Embryonic facial prominence (tissue), 1 donor: ENCODE data around the gene CIROP.

Experiments
- DNase-seq: peaks from one replicate; pipeline ENCODE4 v3.0.0-alpha.2; 2016; ENCODE audit errors: extremely low spot score

Gene CIROP

GRCh38 chr14:23104591-23105347 is at the start of gene CIROP:
CIROP (minus strand) TSS chr14:23104989; CDS start chr14:23104920, 69 bp downstream.
- no peak for DNase-seq

- DNase-seq, result peak; percentile 67
These were observed 49.3 kb upstream of the CIROP start for GRCh38 chr14:23153851-23154796.

- no peak for DNase-seq
These were observed 46.6 kb upstream of the CIROP start for GRCh38 chr14:23151342-23151741.

GRCh38 chr14:23149745-23150144 is 45.0 kb upstream of the CIROP start:
- no peak for DNase-seq

DNA sequence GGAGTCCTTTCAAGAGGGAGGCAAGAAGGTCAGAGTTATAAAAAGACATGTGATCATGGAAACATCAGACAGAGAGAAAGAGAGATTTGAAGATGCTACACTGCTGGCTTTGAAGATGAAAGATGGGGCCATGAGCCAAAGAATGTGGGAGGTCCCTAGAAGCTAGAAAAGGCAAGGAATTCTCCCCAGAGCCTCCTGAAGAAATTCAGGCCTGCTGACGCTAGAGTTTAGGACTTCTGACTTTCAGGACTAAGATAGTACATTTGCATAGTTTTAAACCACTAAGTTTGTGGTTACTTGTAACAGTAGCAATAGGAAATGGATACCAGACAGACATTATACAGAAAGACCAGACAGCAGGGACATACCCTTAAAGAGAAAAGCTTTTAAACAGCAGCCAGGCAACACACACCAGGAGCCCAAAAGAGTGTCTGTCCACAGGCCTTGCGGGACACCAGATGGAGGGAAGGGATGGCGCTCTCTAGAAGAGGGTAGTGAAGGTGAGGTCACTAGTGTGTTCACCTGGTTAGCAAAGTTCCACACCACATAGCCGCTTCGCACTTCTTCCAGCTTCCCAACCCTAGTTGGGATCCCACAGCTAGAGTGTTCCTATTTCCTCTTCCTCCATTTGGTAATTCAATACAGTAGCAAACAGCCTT is 43.9 kb upstream of the CIROP start:
- no peak for DNase-seq

DNA sequence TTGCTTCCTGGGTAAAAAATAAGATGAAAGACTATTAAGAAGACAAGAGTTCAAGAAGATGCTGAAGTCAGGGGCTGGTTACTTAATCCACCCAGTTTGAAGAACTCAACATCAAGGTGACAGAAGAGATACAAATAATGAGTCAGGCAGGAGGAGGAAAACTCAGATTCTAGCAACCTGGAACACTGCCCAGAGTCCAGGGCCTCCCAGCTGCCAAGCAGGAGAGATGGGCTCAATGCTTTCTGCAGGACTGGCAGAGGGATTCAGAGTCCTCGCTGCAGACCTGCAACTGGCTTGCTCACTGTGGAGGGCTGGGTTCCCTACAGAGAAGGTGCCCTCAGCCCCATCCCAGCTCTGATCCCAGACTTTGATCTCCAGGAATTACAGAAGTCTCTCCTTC is 42.9 kb upstream of the CIROP start:
- DNase-seq, result no peak

- DNase-seq, result no peak
These were observed 42.2 kb upstream of the CIROP start for GRCh38 chr14:23146980-23147379.

DNA sequence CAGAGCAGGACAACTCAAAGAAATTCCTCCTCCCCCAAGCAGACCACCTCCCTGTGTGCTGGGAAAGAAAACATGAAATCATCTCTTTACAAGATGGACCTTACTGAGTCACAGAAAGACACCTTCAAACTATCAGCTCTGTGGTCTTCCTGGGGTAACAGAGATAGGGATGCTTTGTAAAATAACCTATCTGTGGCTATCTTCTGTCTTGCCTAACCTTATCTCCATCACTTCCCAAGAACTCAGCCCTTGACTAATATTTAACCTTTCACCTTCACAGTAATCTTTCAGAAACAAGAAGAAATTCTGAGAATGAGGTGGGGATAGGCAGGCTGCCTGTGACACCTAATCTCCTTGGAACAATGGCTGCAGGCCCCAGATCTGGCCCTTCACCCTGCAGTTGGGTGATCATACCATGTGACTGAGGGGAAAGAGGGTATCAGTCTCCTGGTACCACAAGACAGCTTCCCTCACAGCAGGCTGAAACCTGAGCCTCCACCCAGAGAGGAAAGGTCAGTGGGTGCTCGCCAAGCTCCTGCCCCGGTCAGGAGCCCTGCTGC is 41.6 kb upstream of the CIROP start:
- no peak for DNase-seq

DNA sequence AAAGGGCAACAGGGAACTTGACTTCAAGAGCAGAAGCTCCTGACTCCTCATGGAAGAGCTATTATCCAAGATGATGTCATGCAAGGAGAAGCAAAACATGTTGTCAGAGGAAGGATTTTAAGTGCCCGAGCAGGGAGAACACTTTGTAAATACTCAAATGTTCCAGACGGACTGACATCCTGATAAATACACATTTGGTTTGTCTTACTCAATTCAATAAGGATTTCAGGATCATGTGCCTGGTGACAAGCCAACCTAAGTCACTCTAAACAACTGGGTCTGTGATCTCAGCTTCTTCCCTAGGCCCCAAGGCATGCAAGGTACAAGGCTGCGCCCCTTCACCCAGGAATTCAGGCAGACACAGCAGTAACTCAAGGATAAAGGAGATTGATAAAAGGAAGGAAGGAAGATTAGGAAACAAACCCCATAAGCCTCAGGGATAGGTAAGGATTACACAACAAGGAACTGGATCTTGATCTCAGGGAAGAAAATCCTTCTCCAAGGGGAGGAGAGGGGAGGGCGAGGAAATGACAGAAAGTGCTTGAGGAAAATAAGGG is 41.1 kb upstream of the CIROP start:
- no peak for DNase-seq

- DNase-seq, result no peak
These were observed 39.1 kb upstream of the CIROP start for GRCh38 chr14:23143911-23144310.

DNA sequence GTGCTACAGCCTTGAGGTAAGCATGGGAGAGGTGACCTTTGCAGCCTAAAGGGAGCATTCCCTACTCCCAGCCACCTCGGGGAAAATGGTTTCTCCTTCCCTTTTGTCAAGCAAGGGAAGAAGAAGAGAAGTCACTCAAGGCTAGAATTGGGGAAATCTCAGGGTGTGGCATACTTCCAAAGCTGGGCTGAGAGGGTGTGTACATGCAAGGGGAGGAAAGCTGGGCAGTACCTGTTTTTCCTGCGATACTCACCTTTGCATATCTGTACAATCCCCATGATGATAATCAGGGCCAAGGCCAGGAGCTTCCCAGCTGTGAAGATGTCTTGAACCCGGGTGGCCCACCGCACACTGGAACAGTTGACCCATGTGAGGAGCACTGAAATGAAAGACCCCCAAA is 38.0 kb upstream of the CIROP start:
- DNase-seq, result no peak

GRCh38 chr14:23141706-23142444 is 37.1 kb upstream of the CIROP start:
- no peak for DNase-seq

DNA sequence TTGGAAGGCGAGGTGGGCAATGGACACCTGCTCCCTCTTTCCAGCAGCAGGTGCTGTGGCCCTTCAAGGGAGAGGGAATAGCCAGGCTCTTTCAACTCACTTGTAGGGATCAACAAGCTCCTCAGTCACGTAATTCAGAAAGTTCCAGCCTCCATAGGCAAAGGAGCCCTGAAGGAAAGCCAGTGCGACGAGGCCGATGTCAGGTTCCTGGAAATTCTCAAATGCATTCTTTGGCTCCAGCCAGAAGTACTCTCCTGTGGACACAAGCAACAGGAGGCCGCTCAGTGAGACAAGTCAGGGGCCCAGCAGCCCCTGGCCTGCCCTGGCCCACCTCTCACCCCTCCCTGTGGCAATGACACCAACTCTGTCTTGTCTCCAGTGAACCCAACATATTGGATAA is 35.6 kb upstream of the CIROP start:
- no peak for DNase-seq

- DNase-seq, result no peak
These were observed 35.1 kb upstream of the CIROP start for GRCh38 chr14:23139874-23140273.

- DNase-seq, result no peak
These were observed 33.2 kb upstream of the CIROP start for GRCh38 chr14:23137813-23138535.

DNA sequence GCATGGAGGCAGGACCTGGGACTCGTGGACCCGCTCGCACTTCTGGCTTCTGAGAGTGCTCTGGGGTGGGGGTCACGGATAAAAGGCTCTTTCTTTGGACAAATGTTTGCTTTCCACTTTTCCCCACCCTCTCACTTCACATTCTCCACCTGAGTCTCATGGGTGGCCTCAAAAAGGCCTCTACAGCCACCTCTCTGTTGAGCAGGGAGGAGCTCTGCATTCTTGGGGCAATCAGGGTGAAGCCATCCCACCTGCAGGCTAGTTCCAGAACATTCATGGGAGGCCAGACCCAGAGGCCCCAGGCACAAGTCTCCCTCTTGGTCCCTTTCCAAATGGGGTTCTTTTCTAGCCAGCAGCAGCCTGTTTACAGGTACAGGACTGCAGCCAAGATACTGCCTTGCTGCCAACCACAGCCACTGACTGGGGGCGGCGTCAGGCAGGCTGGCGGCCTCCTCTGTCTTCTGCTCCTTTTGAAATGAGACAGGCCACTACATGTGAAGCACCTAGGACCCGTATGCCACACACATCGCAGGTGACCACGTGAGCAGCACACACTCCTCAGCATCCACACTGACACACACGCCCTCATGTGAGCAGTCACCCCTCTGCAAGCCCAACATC is 32.5 kb upstream of the CIROP start:
- no peak for DNase-seq

- DNase-seq, result no peak
These were observed 31.9 kb upstream of the CIROP start for GRCh38 chr14:23136566-23137133.

- DNase-seq, result no peak
These were observed 28.2 kb upstream of the CIROP start for GRCh38 chr14:23132970-23133369.

- no peak for DNase-seq
These were observed 26.7 kb upstream of the CIROP start for GRCh38 chr14:23131482-23131881.

DNA sequence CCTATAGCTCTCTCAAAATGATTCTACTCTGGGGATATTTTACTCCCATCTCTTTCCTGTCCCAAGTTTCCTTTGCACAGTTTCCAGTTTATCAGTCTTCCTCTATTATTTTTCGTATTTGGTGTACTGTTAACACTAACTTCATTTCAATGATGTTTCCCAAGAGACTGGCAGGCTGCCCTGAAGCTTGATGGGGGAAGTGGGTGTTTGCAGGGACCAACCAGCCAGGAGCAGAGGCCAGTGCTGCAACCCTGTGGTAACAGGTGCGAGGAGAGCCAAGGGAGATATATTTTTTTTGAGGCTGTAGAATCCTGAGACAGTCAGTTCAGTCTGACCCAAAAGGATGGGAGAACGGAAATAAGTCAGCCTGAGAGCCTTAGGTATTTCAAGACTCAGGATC is 26.1 kb upstream of the CIROP start:
- no peak for DNase-seq
